Measurements from ENCODE around the gene FAM117B.

FAM117B gene

GRCh38 chr2:202610380-202610779, 24.4 kb upstream of the FAM117B start:
- TF ChIP-seq CTCF (IDR thresholded peaks at IDR 0.05; ENCODE audit: low read depth, low read length, missing control alignments), result no peak
- no peak for DNase-seq
- Histone ChIP-seq H3K27ac (no peak overlapping the region), H3K36me3 (replicated peaks) (no peaks in the 10 kb centered on the region), H3K27me3 (replicated peaks) (no peaks in the 10 kb centered on the region), H3K4me3 (ENCODE audit: low read depth, low read length) (no peak overlapping the region)
- in situ Hi-C loops (cut with HindIII; ENCODE audit: low pct_ligation_motif_present, low sequenced_read_pairs), result no loop called here

GRCh38 chr2:202612145-202612544, 22.6 kb upstream of the FAM117B start:
- no peak for DNase-seq
- no peak overlapping the region for H3K4me3 ChIP-seq (ENCODE audit: low read depth, low read length)
- H3K27ac ChIP-seq, result no peak overlapping the region
- H3K36me3 ChIP-seq (replicated peaks), result no peaks in the 10 kb centered on the region
- in situ Hi-C loops (cut with HindIII; ENCODE audit: low pct_ligation_motif_present, low sequenced_read_pairs), result no loop called here
- no peak for TF ChIP-seq CTCF (IDR thresholded peaks at IDR 0.05; ENCODE audit: low read depth, low read length, missing control alignments)
- no peaks in the 10 kb centered on the region for H3K27me3 ChIP-seq (replicated peaks)

GRCh38 chr2:202613479-202613878, 21.3 kb upstream of the FAM117B start:
- no peak for DNase-seq
- TF ChIP-seq CTCF (IDR thresholded peaks at IDR 0.05; ENCODE audit: low read depth, low read length, missing control alignments), result no peak
- no peaks in the 10 kb centered on the region for H3K27me3 ChIP-seq (replicated peaks)
- H3K36me3 ChIP-seq (replicated peaks), result no peaks in the 10 kb centered on the region
- in situ Hi-C loops (cut with HindIII; ENCODE audit: low pct_ligation_motif_present, low sequenced_read_pairs), result no loop called here
- no peak overlapping the region for H3K27ac ChIP-seq
- H3K4me3 ChIP-seq (ENCODE audit: low read depth, low read length), result no peak overlapping the region

GRCh38 chr2:202624133-202624532, 10.6 kb upstream of the FAM117B start:
- no peak for TF ChIP-seq CTCF (IDR thresholded peaks at IDR 0.05; ENCODE audit: low read depth, low read length, missing control alignments)
- no peaks in the 10 kb centered on the region for H3K27me3 ChIP-seq (replicated peaks)
- in situ Hi-C loops (cut with HindIII; ENCODE audit: low pct_ligation_motif_present, low sequenced_read_pairs), result no loop called here

GRCh38 chr2:202627042-202627441, 7.7 kb upstream of the FAM117B start:
- TF ChIP-seq CTCF (IDR thresholded peaks at IDR 0.05; ENCODE audit: low read depth, low read length, missing control alignments), result no peak
- Histone ChIP-seq H3K27me3 (replicated peaks) (no peaks in the 10 kb centered on the region), H3K4me3 (ENCODE audit: low read depth, low read length) (no peak overlapping the region), H3K36me3 (replicated peaks) (no peaks in the 10 kb centered on the region), H3K27ac (no peak overlapping the region)
- in situ Hi-C loops (cut with HindIII; ENCODE audit: low pct_ligation_motif_present, low sequenced_read_pairs), result no loop called here
- DNase-seq, result no peak

More at GRCh38 chr2:202624133-202624532, 10.6 kb upstream of the FAM117B start:
- Histone ChIP-seq H3K27ac (no peak overlapping the region), H3K4me3 (ENCODE audit: low read depth, low read length) (no peak overlapping the region), H3K36me3 (replicated peaks) (no peaks in the 10 kb centered on the region)
- DNase-seq, result no peak

- no peaks in the 10 kb centered on the region for H3K27me3 ChIP-seq (replicated peaks)
- H3K4me3 ChIP-seq (ENCODE audit: low read depth, low read length), result no peak overlapping the region
- H3K36me3 ChIP-seq (replicated peaks), result no peaks in the 10 kb centered on the region
- H3K27ac ChIP-seq, result no peak overlapping the region
- DNase-seq, result no peak
- in situ Hi-C loops (cut with HindIII; ENCODE audit: low pct_ligation_motif_present, low sequenced_read_pairs), result no loop called here
- no peak for TF ChIP-seq CTCF (IDR thresholded peaks at IDR 0.05; ENCODE audit: low read depth, low read length, missing control alignments)
These were observed 6.0 kb upstream of the FAM117B start for GRCh38 chr2:202628646-202629198.
